GM23338 (cell line): Measurements from ENCODE around the gene FBLN1. TPM values are rescaled to one million over a fixed set of nuclear protein-coding genes. Genes with fewer than 3 reads are reported as not detected.

Source experiments
- CREB1 ChIP-seq: fragments of 250-450 bp; sonication (Bioruptor Pico); IDR thresholded peaks from 2 replicates; pipeline ENCODE4 v1.5.0; 2020; ENCODE audit warnings: low read depth, mild to moderate bottlenecking, moderate library complexity
- CTCF ChIP-seq, 2 experiments: fragments of 200-600 bp in 1 of 2; sonication (generic) in 1 of 2; conservative IDR thresholded peaks; 2 replicates each; pipeline versions ENCODE4 v1.5.1 to v1.6.1; 2016 to 2017; ENCODE audit warnings: antibody characterized with exemption in 2 of 2, low read depth in 2 of 2, mild to moderate bottlenecking in 2 of 2, moderate library complexity in 1 of 2
- EZH2 ChIP-seq: fragments of 200-600 bp; sonication (generic); IDR thresholded peaks from one replicate; pipeline ENCODE4 v1.8.0; 2017; ENCODE audit warnings: antibody characterized with exemption, mild to moderate bottlenecking, low read depth; ENCODE audit not compliant: unreplicated experiment
- JUNB ChIP-seq: IDR thresholded peaks from one replicate; pipeline ENCODE4 v1.6.1; 2016; ENCODE audit warnings: antibody characterized with exemption; ENCODE audit not compliant: unreplicated experiment
- STAT1 ChIP-seq: IDR thresholded peaks from one replicate; pipeline ENCODE4 v1.6.1; 2016; ENCODE audit warnings: antibody characterized with exemption; ENCODE audit not compliant: unreplicated experiment
- ZNF114 ChIP-seq: fragments of 250-450 bp; sonication (Bioruptor Pico); IDR thresholded peaks from 2 replicates; pipeline ENCODE4 v1.5.0; 2020; ENCODE audit warnings: mild to moderate bottlenecking, moderate library complexity
- ZNF331 ChIP-seq: fragments of 250-450 bp; sonication (Bioruptor Pico); IDR thresholded peaks from 2 replicates; pipeline ENCODE4 v1.5.0; 2020; ENCODE audit warnings: low read depth, mild to moderate bottlenecking, moderate library complexity
- ZNF462 ChIP-seq: fragments of 250-450 bp; sonication (Bioruptor Pico); IDR thresholded peaks from 2 replicates; pipeline ENCODE4 v1.5.0; 2020; ENCODE audit warnings: mild to moderate bottlenecking, moderate library complexity
- polyA plus RNA-seq: library from polyadenylated mRNA; unstranded; fragments of >200 nt; fragmentation: Nextera tagmentation; extraction: Ambion mirVana; gene quantifications from 2 replicates; pipeline ENCODE4 v1.2.1, GENCODE V29; 2016
- total RNA-seq: library from RNA; depleted of rRNA; stranded (reverse); fragments of >200 nt; shearing (Covaris generic); gene quantifications from 2 replicates; pipeline ENCODE4 v1.2.3, GENCODE V29; 2014

Gene FBLN1
- total and polyA plus RNA-seq, 2 experiments from 2014 or later: 90.1 to 137 TPM

GRCh38 chr22:45579306-45579705 lies 76.6 kb downstream of the FBLN1 start (continued):
- TF ChIP-seq ZNF462: no peak
- no peak for TF ChIP-seq ZNF114 (CRISPR knock-in tag)
- no peak for TF ChIP-seq STAT1
- no peak for TF ChIP-seq ZNF331 (CRISPR knock-in tag)
- TF ChIP-seq CTCF (conservative IDR thresholded peaks at IDR 0.05; ENCODE audit: low read depth in 2 of 2): no peak
- no peak for TF ChIP-seq EZH2
- no peak for TF ChIP-seq JUNB
- no peak for TF ChIP-seq CREB1
